Neural progenitor cell (in vitro differentiated cells): Measurements from ENCODE around the gene ZDHHC12. TPM values are rescaled to one million over a fixed set of nuclear protein-coding genes. Genes with fewer than 3 reads are reported as not detected.

Experiments
- DNase-seq: peaks from one replicate; pipeline ENCODE4 v3.0.0-alpha.2; 2016; ENCODE audit warnings: low spot score
- H2AFZ ChIP-seq: fragments of 200-600 bp; sonication (generic); replicated peaks from 2 replicates; pipeline ENCODE4 v1.6.1; 2016; ENCODE audit warnings: antibody characterized with exemption
- H3F3A ChIP-seq: fragments of 200-600 bp; sonication (generic); 2 replicates; pipeline ENCODE4 v1.6.1; 2016; ENCODE audit warnings: antibody characterized with exemption, low read depth
- H3K27ac ChIP-seq: fragments of 200-600 bp; sonication (generic); 2 replicates; pipeline ENCODE4 v1.5.1; 2016; ENCODE audit warnings: mild to moderate bottlenecking
- H3K27me3 ChIP-seq: fragments of 200-600 bp; sonication (generic); 2 replicates; pipeline ENCODE4 v1.6.1; 2016; ENCODE audit warnings: mild to moderate bottlenecking, moderate library complexity
- H3K36me3 ChIP-seq: fragments of 200-600 bp; sonication (generic); 2 replicates; pipeline ENCODE4 v1.5.1; 2016
- H3K4me1 ChIP-seq: fragments of 200-600 bp; sonication (generic); 2 replicates; pipeline ENCODE4 v1.6.1; 2016; ENCODE audit warnings: mixed run types
- H3K4me2 ChIP-seq: fragments of 200-600 bp; sonication (generic); 2 replicates; pipeline ENCODE4 v1.6.1; 2016
- H3K4me3 ChIP-seq: fragments of 200-600 bp; sonication (generic); 2 replicates; pipeline ENCODE4 v1.5.1; 2016
- H3K79me2 ChIP-seq: fragments of 200-600 bp; sonication (generic); 2 replicates; pipeline ENCODE4 v1.6.1; 2016; ENCODE audit warnings: low read depth
- H3K9ac ChIP-seq: fragments of 200-600 bp; sonication (generic); 2 replicates; pipeline ENCODE4 v1.6.1; 2016
- H3K9me3 ChIP-seq: fragments of 200-600 bp; sonication (generic); 2 replicates; pipeline ENCODE4 v1.5.1; 2016; ENCODE audit warnings: low read depth
- H4K20me1 ChIP-seq: fragments of 200-600 bp; sonication (generic); 2 replicates; pipeline ENCODE4 v1.6.1; 2016; ENCODE audit warnings: low read depth
- H3K27ac Mint-ChIP-seq: 3 replicates; pipeline ENCODE4 v1.8.0; 2021; ENCODE audit warnings: mixed read lengths
- H3K27me3 Mint-ChIP-seq: 2 replicates; pipeline ENCODE4 v1.8.0; 2022; ENCODE audit warnings: low read depth, mild to moderate bottlenecking, inconsistent platforms, moderate library complexity, mixed read lengths; ENCODE audit not compliant: insufficient read depth
- H3K36me3 Mint-ChIP-seq: 3 replicates; pipeline ENCODE4 v1.8.0; 2021; ENCODE audit warnings: mixed read lengths
- H3K4me1 Mint-ChIP-seq: 3 replicates; pipeline ENCODE4 v1.8.0; 2021; ENCODE audit warnings: mixed read lengths
- H3K4me3 Mint-ChIP-seq: 3 replicates; pipeline ENCODE4 v1.8.0; 2021; ENCODE audit warnings: mild to moderate bottlenecking, moderate library complexity, mixed read lengths
- H3K9me3 Mint-ChIP-seq: 3 replicates; pipeline ENCODE4 v1.8.0; 2020; ENCODE audit warnings: mixed read lengths
- CTCF ChIP-seq: fragments of 200-600 bp; sonication (generic); IDR thresholded peaks from 2 replicates; pipeline ENCODE4 v1.5.1; 2017; ENCODE audit warnings: antibody characterized with exemption, mild to moderate bottlenecking
- EZH2 ChIP-seq: fragments of 200-600 bp; sonication (generic); IDR thresholded peaks from 2 replicates; pipeline ENCODE4 v1.6.1; 2017; ENCODE audit warnings: antibody characterized with exemption, mild to moderate bottlenecking, moderate library complexity
- EZH2phosphoT487 ChIP-seq: fragments of 200-600 bp; sonication (generic); IDR thresholded peaks from 2 replicates; pipeline ENCODE4 v1.6.1; 2017; ENCODE audit warnings: antibody characterized with exemption
- total RNA-seq: library from RNA; depleted of rRNA; stranded (reverse); fragments of >200 nt; gene quantifications from 2 replicates; pipeline ENCODE4 v1.2.3, GENCODE V29; 2015; ENCODE audit warnings: low replicate concordance

The ZDHHC12 gene
- total RNA-seq, 1 donor from 2014 or later: 16.8 TPM

GRCh38 chr9:128757602-128758001 is 33.7 kb upstream of the ZDHHC12 start:
- no peaks in the 10 kb centered on the region for H3K9me3 ChIP-seq
- no peaks in the 10 kb centered on the region for H3K36me3 Mint-ChIP-seq
- no peak overlapping the region for H3K9ac ChIP-seq
- no peaks in the 10 kb centered on the region for H4K20me1 ChIP-seq
- H3K4me2 ChIP-seq: no peak overlapping the region
- no peak overlapping the region for H3K4me3 ChIP-seq
- H3K4me3 Mint-ChIP-seq: no peak overlapping the region
- H3K27me3 ChIP-seq: no peaks in the 10 kb centered on the region
- H3K27ac Mint-ChIP-seq: no peak overlapping the region
- no peak for TF ChIP-seq CTCF
- TF ChIP-seq EZH2: no peak
- no peak for TF ChIP-seq EZH2phosphoT487
- H3F3A ChIP-seq: no peaks in the 10 kb centered on the region
- H3K4me1 Mint-ChIP-seq: no peaks in the 10 kb centered on the region
- DNase-seq: no peak
- no peaks in the 10 kb centered on the region for H3K4me1 ChIP-seq
- no peak overlapping the region for H3K27ac ChIP-seq
- no peak overlapping the region for H2AFZ ChIP-seq
- no peaks in the 10 kb centered on the region for H3K79me2 ChIP-seq
- no peaks in the 10 kb centered on the region for H3K36me3 ChIP-seq
- H3K9me3 Mint-ChIP-seq: no peaks in the 10 kb centered on the region
- no peaks in the 10 kb centered on the region for H3K27me3 Mint-ChIP-seq

GRCh38 chr9:128753627-128754026 is 29.7 kb upstream of the ZDHHC12 start:
- H3K79me2 ChIP-seq: no peaks in the 10 kb centered on the region
- H3K9ac ChIP-seq: no peak overlapping the region
- H3F3A ChIP-seq: no peaks in the 10 kb centered on the region
- no peaks in the 10 kb centered on the region for H3K9me3 Mint-ChIP-seq
- H4K20me1 ChIP-seq: no peaks in the 10 kb centered on the region
- H3K4me3 Mint-ChIP-seq: no peak overlapping the region
- H3K4me3 ChIP-seq: no peak overlapping the region
- H3K27me3 ChIP-seq: no peaks in the 10 kb centered on the region
- H3K27ac Mint-ChIP-seq: no peak overlapping the region
- no peaks in the 10 kb centered on the region for H3K4me1 Mint-ChIP-seq
- no peaks in the 10 kb centered on the region for H3K9me3 ChIP-seq
- no peaks in the 10 kb centered on the region for H3K4me1 ChIP-seq
- H3K27ac ChIP-seq: no peak overlapping the region
- H3K4me2 ChIP-seq: no peak overlapping the region
- no peaks in the 10 kb centered on the region for H3K36me3 Mint-ChIP-seq
- no peaks in the 10 kb centered on the region for H3K36me3 ChIP-seq
- no peak for DNase-seq
- no peak for TF ChIP-seq EZH2phosphoT487
- no peak for TF ChIP-seq CTCF
- no peak for TF ChIP-seq EZH2
- H3K27me3 Mint-ChIP-seq: no peaks in the 10 kb centered on the region
- no peak overlapping the region for H2AFZ ChIP-seq

- DNase-seq: no peak
These were observed 27.1 kb upstream of the ZDHHC12 start for GRCh38 chr9:128750926-128751595.

GRCh38 chr9:128747241-128747640 is 23.3 kb upstream of the ZDHHC12 start:
- Histone ChIP-seq H3K4me2 (no peak overlapping the region), H3K27me3 (no peaks in the 10 kb centered on the region), H3K4me3 (no peak overlapping the region), H4K20me1 (no peaks in the 10 kb centered on the region), H3K36me3 (no peaks in the 10 kb centered on the region), H3K79me2 (no peaks in the 10 kb centered on the region), H2AFZ (no peak overlapping the region), H3K9me3 (no peaks in the 10 kb centered on the region), H3F3A (no peaks in the 10 kb centered on the region), H3K4me1 (no peaks in the 10 kb centered on the region), H3K27ac (no peak overlapping the region), H3K9ac (no peak overlapping the region)
- DNase-seq: no peak
- H3K27ac Mint-ChIP-seq: no peak overlapping the region
- no peaks in the 10 kb centered on the region for H3K9me3 Mint-ChIP-seq
- TF ChIP-seq CTCF (no peak), EZH2 (no peak), EZH2phosphoT487 (no peak)
- no peak overlapping the region for H3K4me3 Mint-ChIP-seq
- no peaks in the 10 kb centered on the region for H3K4me1 Mint-ChIP-seq
- no peaks in the 10 kb centered on the region for H3K27me3 Mint-ChIP-seq
- no peaks in the 10 kb centered on the region for H3K36me3 Mint-ChIP-seq

More at GRCh38 chr9:128750926-128751595, 27.1 kb upstream of the ZDHHC12 start:
- Histone ChIP-seq H3K4me1 (no peaks in the 10 kb centered on the region), H3F3A (no peaks in the 10 kb centered on the region), H4K20me1 (no peaks in the 10 kb centered on the region), H3K79me2 (no peaks in the 10 kb centered on the region), H3K27me3 (no peaks in the 10 kb centered on the region), H3K4me2 (no peak overlapping the region), H3K9ac (no peak overlapping the region), H3K4me3 (no peak overlapping the region), H3K9me3 (no peaks in the 10 kb centered on the region), H3K36me3 (no peaks in the 10 kb centered on the region), H3K27ac (no peak overlapping the region), H2AFZ (no peak overlapping the region)
- Mint-ChIP-seq H3K36me3 (no peaks in the 10 kb centered on the region), H3K4me1 (no peaks in the 10 kb centered on the region), H3K27ac (no peak overlapping the region), H3K4me3 (no peak overlapping the region), H3K9me3 (no peaks in the 10 kb centered on the region), H3K27me3 (no peaks in the 10 kb centered on the region)
- TF ChIP-seq EZH2phosphoT487: no peak
